HG03460 (cell line): ENCODE measurements around the gene AKNA.
"Not testable (repeated sequence)": the region's sequence is repeated elsewhere in the genome, so short reads cannot be mapped to it uniquely, and the experiment has no call there.

Experiments used
- ATAC-seq: cut with Tn5 transposase; IDR thresholded peaks from one replicate; pipeline ENCODE4 v1.9.1; 2021; ENCODE audit not compliant: unreplicated experiment

The AKNA gene

GRCh38 chr9:114342755-114343440, 44.9 kb downstream of the AKNA start:
- ATAC-seq = no peak

GRCh38 chr9:114341991-114342390, 45.8 kb downstream of the AKNA start:
- ATAC-seq = no peak

- ATAC-seq = no peak
Measured at GRCh38 chr9:114341152-114341830, 46.5 kb downstream of the AKNA start.

GRCh38 chr9:114339130-114339908, 48.5 kb downstream of the AKNA start:
- no peak for ATAC-seq

GRCh38 chr9:114338187-114338586, 49.6 kb downstream of the AKNA start:
- ATAC-seq = no peak

GRCh38 chr9:114336699-114337395, 50.9 kb downstream of the AKNA start:
- ATAC-seq = no peak

GRCh38 chr9:114336157-114336556, 51.6 kb downstream of the AKNA start:
- no peak for ATAC-seq

- ATAC-seq = no peak
Measured at GRCh38 chr9:114335745-114336144, 52.0 kb downstream of the AKNA start.

- no peak for ATAC-seq
Measured at GRCh38 chr9:114334490-114334889, 53.3 kb downstream of the AKNA start.

- ATAC-seq = not testable (repeated sequence)
Measured at GRCh38 chr9:114333718-114334117, 54.1 kb downstream of the AKNA start.

GRCh38 chr9:114332474-114333040, 55.2 kb downstream of the AKNA start:
- not testable (repeated sequence) for ATAC-seq

- ATAC-seq = not testable (repeated sequence)
Measured at GRCh38 chr9:114331229-114332195, 56.3 kb downstream of the AKNA start.

GRCh38 chr9:114330636-114331035, 57.1 kb downstream of the AKNA start:
- ATAC-seq = no peak

- ATAC-seq = not testable (repeated sequence)
Measured at GRCh38 chr9:114329625-114330022, 58.2 kb downstream of the AKNA start, which contains the start of gene ORM2. TSS of gene ORM2 (plus strand) at chr9:114329869. CDS start at chr9:114329905, 36 bp downstream.

GRCh38 chr9:114328937-114329624, 58.7 kb downstream of the AKNA start:
- ATAC-seq = not testable (repeated sequence)

- ATAC-seq = not testable (repeated sequence)
Measured at GRCh38 chr9:114328357-114328820, 59.4 kb downstream of the AKNA start.

- no peak for ATAC-seq
Measured at GRCh38 chr9:114327749-114328148, 60.0 kb downstream of the AKNA start.

- ATAC-seq = not testable (repeated sequence)
Measured at GRCh38 chr9:114325684-114326254, 62.0 kb downstream of the AKNA start.
